GM19351 (cell line): ENCODE data around the gene SLC17A5.

Source experiments
- ATAC-seq: cut with Tn5 transposase; IDR thresholded peaks from one replicate; pipeline ENCODE4 v1.9.1; 2021; ENCODE audit warnings: mild to moderate bottlenecking, moderate library complexity; ENCODE audit not compliant: unreplicated experiment

The SLC17A5 gene

GRCh38 chr6:73667798-73668197, 14.0 kb upstream of the SLC17A5 start:
- ATAC-seq: peak; percentile 61

- no peak for ATAC-seq
These were observed 12.6 kb upstream of the SLC17A5 start for GRCh38 chr6:73666393-73666792.

GRCh38 chr6:73665686-73666319, 12.0 kb upstream of the SLC17A5 start:
- peak; percentile 85 for ATAC-seq

GRCh38 chr6:73664701-73665100, 10.9 kb upstream of the SLC17A5 start:
- ATAC-seq: no peak

- ATAC-seq: no peak
These were observed 3.4 kb upstream of the SLC17A5 start for GRCh38 chr6:73657201-73657600.

- no peak for ATAC-seq
These were observed 2.8 kb upstream of the SLC17A5 start for GRCh38 chr6:73656531-73657145.

GRCh38 chr6:73655341-73655917, 1.6 kb upstream of the SLC17A5 start:
- no peak for ATAC-seq

- ATAC-seq: peak; percentile 46
These were observed 888 bp downstream of the SLC17A5 start for GRCh38 chr6:73652637-73653570.

- ATAC-seq: no peak
These were observed 4.0 kb downstream of the SLC17A5 start for GRCh38 chr6:73649783-73650182.

- ATAC-seq: no peak
These were observed 5.6 kb downstream of the SLC17A5 start for GRCh38 chr6:73648166-73648565.

GRCh38 chr6:73644941-73645591, 8.7 kb downstream of the SLC17A5 start:
- ATAC-seq: no peak

- no peak for ATAC-seq
These were observed 9.8 kb downstream of the SLC17A5 start for GRCh38 chr6:73644030-73644429.

GRCh38 chr6:73642530-73642929, 11.3 kb downstream of the SLC17A5 start:
- no peak for ATAC-seq

- no peak for ATAC-seq
These were observed 13.5 kb downstream of the SLC17A5 start for GRCh38 chr6:73640179-73640750.

- no peak for ATAC-seq
These were observed 14.8 kb downstream of the SLC17A5 start for GRCh38 chr6:73639040-73639439.

- ATAC-seq: no peak
These were observed 16.4 kb downstream of the SLC17A5 start for GRCh38 chr6:73637404-73637803.

GRCh38 chr6:73636048-73636447, 17.7 kb downstream of the SLC17A5 start:
- no peak for ATAC-seq

GRCh38 chr6:73632346-73632745, 21.4 kb downstream of the SLC17A5 start:
- ATAC-seq: no peak

GRCh38 chr6:73631849-73632248, 21.9 kb downstream of the SLC17A5 start:
- ATAC-seq: no peak

- no peak for ATAC-seq
These were observed 23.4 kb downstream of the SLC17A5 start for GRCh38 chr6:73630401-73630800.

- ATAC-seq: no peak
These were observed 28.9 kb downstream of the SLC17A5 start for GRCh38 chr6:73624896-73625295.
